K562 (cell line): ENCODE results near the gene FARP2. TPM values are rescaled to one million over a fixed set of nuclear protein-coding genes. Genes with fewer than 3 reads are reported as not detected.

Source experiments
- CEBPG ChIP-seq, 3 experiments: fragments of 200-800 bp in 1 of 3; sonication (Bioruptor generic) in 1 of 3; sonication (generic) in 1 of 3; formaldehyde crosslinking in 1 of 3; IDR thresholded peaks in 2 of 3; conservative IDR thresholded peaks in 1 of 3; 2 replicates each; pipeline versions ENCODE4 v1.6.1 to v1.8.0; 2016 to 2022; ENCODE audit warnings: missing compliant biosample characterization in 2 of 3, missing genetic modification characterization in 2 of 3, mild to moderate bottlenecking in 1 of 3, missing genetic modification reagents in 1 of 3
- NFATC3 ChIP-seq: fragments of 450-650 bp; IDR thresholded peaks from 2 replicates; pipeline ENCODE4 v1.6.1; 2017; ENCODE audit warnings: mild to moderate bottlenecking
- OTX1 ChIP-seq: fragments of 450-650 bp; formaldehyde crosslinking; IDR thresholded peaks from 2 replicates; pipeline ENCODE4 v1.4.0; 2022; ENCODE audit warnings: mild to moderate bottlenecking
- PHB ChIP-seq: fragments of 250-450 bp; sonication (Bioruptor Pico); IDR thresholded peaks from 2 replicates; pipeline ENCODE4 v1.5.0; 2021
- SAFB ChIP-seq: fragments of 200-400 bp; formaldehyde crosslinking; IDR thresholded peaks from 2 replicates; pipeline ENCODE4 v1.6.1; 2017; ENCODE audit warnings: low read depth, low read length, borderline replicate concordance
- ZNF212 ChIP-seq: fragments of 450-650 bp; formaldehyde crosslinking; IDR thresholded peaks from 2 replicates; pipeline ENCODE4 v1.4.0; 2020; ENCODE audit warnings: mild to moderate bottlenecking
- ZNF24 ChIP-seq: fragments of 450-650 bp; IDR thresholded peaks from 2 replicates; pipeline ENCODE4 v1.6.1; 2016
- ZNF263 ChIP-seq: sonication (generic); formaldehyde crosslinking; IDR thresholded peaks from 2 replicates; pipeline ENCODE4 v1.8.0; 2022; ENCODE audit warnings: mild to moderate bottlenecking, missing genetic modification reagents, borderline replicate concordance
- polyA plus RNA-seq, 8 experiments: library from polyadenylated mRNA; depleted of rRNA in 4 of 8; stranded (reverse) in 5 of 8; unstranded in 3 of 8; fragments of >200 nt; fragmentation: Nextera tagmentation in 2 of 8; fragmentation: Illumina TruSeq in 1 of 8; extraction: Ambion mirVana in 2 of 8; extraction: Trizol in 1 of 8; gene quantifications; 2 replicates each; pipeline versions ENCODE4 v1.2.1 to v1.2.3, GENCODE V29; 2011 to 2014; ENCODE audit warnings: inconsistent platforms in 1 of 8, missing spikeins in 1 of 8
- total RNA-seq, 7 experiments: library from RNA; depleted of rRNA in 6 of 7; stranded (reverse); fragments of >200 nt in 6 of 7; fragmentation: Illumina TruSeq in 2 of 7; extraction: Trizol in 2 of 7; gene quantifications; 2 replicates each; pipeline versions ENCODE4 v1.2.1 to v1.2.3, GENCODE V29; 2011 to 2021; ENCODE audit warnings: low replicate concordance in 1 of 7
- TF ChIP-seq, protein P1 (sequence below): fragments of 250-450 bp; sonication (Bioruptor Pico); IDR thresholded peaks from 2 replicates; pipeline ENCODE4 v1.4.0; 2020
- TF ChIP-seq, protein P2 (sequence below), 2 experiments: IDR thresholded peaks in 1 of 2; conservative IDR thresholded peaks in 1 of 2; 2 replicates each; pipeline ENCODE4 v1.6.1; 2016; ENCODE audit warnings: low read depth in 2 of 2, mild to moderate bottlenecking in 1 of 2, missing compliant biosample characterization in 1 of 2, missing genetic modification characterization in 1 of 2, moderate library complexity in 1 of 2

Gene FARP2
- total and polyA plus RNA-seq, 9 of the 15 experiments (the other 6 are each of a cell fraction or from before 2014, with no cell fraction given): 4.1 to 38.1 (median 21.1) TPM

DNA sequence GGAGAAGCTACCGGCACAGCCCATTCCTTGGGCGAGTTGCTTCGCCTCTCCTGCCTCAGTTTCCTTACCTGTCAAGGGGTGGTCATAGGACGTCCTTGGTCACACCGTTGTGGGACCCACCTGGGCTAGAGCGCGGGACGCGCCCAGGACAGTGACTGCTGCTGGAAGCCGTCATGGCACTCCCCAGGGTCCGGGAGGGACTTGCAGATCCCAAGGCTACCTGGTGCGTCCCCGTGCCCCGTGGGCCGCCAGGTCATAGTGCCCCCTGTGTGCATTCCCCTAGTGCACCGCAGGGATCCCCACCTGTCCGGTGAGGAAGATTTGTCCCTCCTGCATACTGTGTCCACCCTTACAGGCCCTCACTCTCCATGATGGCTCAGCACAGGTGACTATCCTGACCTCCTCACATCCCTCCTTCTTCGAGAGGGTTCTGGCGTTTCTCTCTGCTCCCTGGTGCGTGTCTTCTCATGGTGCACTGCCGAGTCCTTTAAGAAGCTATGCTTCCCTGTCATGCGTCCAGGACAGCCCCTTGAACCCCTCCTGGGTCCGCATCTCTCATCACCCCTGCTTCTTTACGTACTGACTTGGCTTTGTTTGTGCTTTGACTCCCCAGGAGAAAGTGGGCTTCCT is 153.2 kb downstream of the FARP2 start (continued):
- TF ChIP-seq, protein P1, sequence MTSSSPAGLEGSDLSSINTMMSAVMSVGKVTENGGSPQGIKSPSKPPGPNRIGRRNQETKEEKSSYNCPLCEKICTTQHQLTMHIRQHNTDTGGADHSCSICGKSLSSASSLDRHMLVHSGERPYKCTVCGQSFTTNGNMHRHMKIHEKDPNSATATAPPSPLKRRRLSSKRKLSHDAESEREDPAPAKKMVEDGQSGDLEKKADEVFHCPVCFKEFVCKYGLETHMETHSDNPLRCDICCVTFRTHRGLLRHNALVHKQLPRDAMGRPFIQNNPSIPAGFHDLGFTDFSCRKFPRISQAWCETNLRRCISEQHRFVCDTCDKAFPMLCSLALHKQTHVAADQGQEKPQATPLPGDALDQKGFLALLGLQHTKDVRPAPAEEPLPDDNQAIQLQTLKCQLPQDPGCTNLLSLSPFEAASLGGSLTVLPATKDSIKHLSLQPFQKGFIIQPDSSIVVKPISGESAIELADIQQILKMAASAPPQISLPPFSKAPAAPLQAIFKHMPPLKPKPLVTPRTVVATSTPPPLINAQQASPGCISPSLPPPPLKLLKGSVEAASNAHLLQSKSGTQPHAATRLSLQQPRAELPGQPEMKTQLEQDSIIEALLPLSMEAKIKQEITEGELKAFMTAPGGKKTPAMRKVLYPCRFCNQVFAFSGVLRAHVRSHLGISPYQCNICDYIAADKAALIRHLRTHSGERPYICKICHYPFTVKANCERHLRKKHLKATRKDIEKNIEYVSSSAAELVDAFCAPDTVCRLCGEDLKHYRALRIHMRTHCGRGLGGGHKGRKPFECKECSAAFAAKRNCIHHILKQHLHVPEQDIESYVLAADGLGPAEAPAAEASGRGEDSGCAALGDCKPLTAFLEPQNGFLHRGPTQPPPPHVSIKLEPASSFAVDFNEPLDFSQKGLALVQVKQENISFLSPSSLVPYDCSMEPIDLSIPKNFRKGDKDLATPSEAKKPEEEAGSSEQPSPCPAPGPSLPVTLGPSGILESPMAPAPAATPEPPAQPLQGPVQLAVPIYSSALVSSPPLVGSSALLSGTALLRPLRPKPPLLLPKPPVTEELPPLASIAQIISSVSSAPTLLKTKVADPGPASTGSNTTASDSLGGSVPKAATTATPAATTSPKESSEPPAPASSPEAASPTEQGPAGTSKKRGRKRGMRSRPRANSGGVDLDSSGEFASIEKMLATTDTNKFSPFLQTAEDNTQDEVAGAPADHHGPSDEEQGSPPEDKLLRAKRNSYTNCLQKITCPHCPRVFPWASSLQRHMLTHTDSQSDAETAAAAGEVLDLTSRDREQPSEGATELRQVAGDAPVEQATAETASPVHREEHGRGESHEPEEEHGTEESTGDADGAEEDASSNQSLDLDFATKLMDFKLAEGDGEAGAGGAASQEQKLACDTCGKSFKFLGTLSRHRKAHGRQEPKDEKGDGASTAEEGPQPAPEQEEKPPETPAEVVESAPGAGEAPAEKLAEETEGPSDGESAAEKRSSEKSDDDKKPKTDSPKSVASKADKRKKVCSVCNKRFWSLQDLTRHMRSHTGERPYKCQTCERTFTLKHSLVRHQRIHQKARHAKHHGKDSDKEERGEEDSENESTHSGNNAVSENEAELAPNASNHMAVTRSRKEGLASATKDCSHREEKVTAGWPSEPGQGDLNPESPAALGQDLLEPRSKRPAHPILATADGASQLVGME (CRISPR knock-in tag): no peak
- TF ChIP-seq PHB (CRISPR knock-in tag): no peak
- TF ChIP-seq ZNF212 (CRISPR knock-in tag): no peak
- TF ChIP-seq SAFB: no peak
- TF ChIP-seq, protein P2, sequence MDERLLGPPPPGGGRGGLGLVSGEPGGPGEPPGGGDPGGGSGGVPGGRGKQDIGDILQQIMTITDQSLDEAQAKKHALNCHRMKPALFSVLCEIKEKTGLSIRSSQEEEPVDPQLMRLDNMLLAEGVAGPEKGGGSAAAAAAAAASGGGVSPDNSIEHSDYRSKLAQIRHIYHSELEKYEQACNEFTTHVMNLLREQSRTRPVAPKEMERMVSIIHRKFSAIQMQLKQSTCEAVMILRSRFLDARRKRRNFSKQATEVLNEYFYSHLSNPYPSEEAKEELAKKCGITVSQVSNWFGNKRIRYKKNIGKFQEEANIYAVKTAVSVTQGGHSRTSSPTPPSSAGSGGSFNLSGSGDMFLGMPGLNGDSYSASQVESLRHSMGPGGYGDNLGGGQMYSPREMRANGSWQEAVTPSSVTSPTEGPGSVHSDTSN (CRISPR knock-in tag; IDR thresholded peaks at IDR 0.05; ENCODE audit: low read depth): no peak
- TF ChIP-seq, protein P2 (tag; conservative IDR thresholded peaks at IDR 0.05; ENCODE audit: low read depth): no peak
- TF ChIP-seq NFATC3: no peak
- TF ChIP-seq ZNF263: no peak
- no peak for TF ChIP-seq OTX1 (CRISPR knock-in tag)
- TF ChIP-seq ZNF24: no peak
- TF ChIP-seq CEBPG (CRISPR knock-in tag; IDR thresholded peaks at IDR 0.05): no peak
- no peak for TF ChIP-seq CEBPG (tag; conservative IDR thresholded peaks at IDR 0.05 in 1 of 2, IDR thresholded peaks at IDR 0.05 in 1 of 2)
